ENCODE measurements around the gene PANX2.
"Not testable (repeated sequence)": the region's sequence is repeated elsewhere in the genome, so short reads cannot be mapped to it uniquely, and the experiment has no call there.

PANX2 gene

GRCh38 chr22:50170453-50171318, at the start of gene PANX2:
TSS of gene PANX2 (plus strand) at chr22:50170731. CDS start at chr22:50170731, 0 bp downstream.
- DNase-seq = no peak

GRCh38 chr22:50121202-50121740, 49.3 kb upstream of the PANX2 start:
- DNase-seq = no peak

- DNase-seq = no peak
Observed at GRCh38 chr22:50123119-50123518, 47.4 kb upstream of the PANX2 start.

GRCh38 chr22:50125029-50125428, 45.5 kb upstream of the PANX2 start:
- no peak for DNase-seq

GRCh38 chr22:50129121-50129736, 41.3 kb upstream of the PANX2 start:
- no peak for DNase-seq

GRCh38 chr22:50131894-50132293, 38.6 kb upstream of the PANX2 start:
- DNase-seq = no peak

GRCh38 chr22:50134481-50134880, 36.0 kb upstream of the PANX2 start:
- no peak for DNase-seq

GRCh38 chr22:50136581-50137015, 33.9 kb upstream of the PANX2 start:
- no peak for DNase-seq

- not testable (repeated sequence) for DNase-seq
Observed at GRCh38 chr22:50137277-50137676, 33.3 kb upstream of the PANX2 start.

- no peak for DNase-seq
Observed at GRCh38 chr22:50138041-50138440, 32.5 kb upstream of the PANX2 start.

- no peak for DNase-seq
Observed at GRCh38 chr22:50138988-50139387, 31.5 kb upstream of the PANX2 start.

- DNase-seq = no peak
Observed at GRCh38 chr22:50139843-50140415, 30.6 kb upstream of the PANX2 start.

- no peak for DNase-seq
Observed at GRCh38 chr22:50140615-50141014, 29.9 kb upstream of the PANX2 start.

- no peak for DNase-seq
Observed at GRCh38 chr22:50141462-50141861, 29.1 kb upstream of the PANX2 start.

- no peak for DNase-seq
Observed at GRCh38 chr22:50141891-50142363, 28.6 kb upstream of the PANX2 start.

GRCh38 chr22:50143096-50143495, 27.4 kb upstream of the PANX2 start:
- no peak for DNase-seq

- DNase-seq = no peak
Observed at GRCh38 chr22:50144005-50144614, 26.4 kb upstream of the PANX2 start.

- DNase-seq = no peak
Observed at GRCh38 chr22:50145721-50146438, 24.7 kb upstream of the PANX2 start.

GRCh38 chr22:50146439-50147238, 23.9 kb upstream of the PANX2 start:
- DNase-seq = no peak

GRCh38 chr22:50147258-50148165, 23.0 kb upstream of the PANX2 start:
- DNase-seq = not testable (repeated sequence)

- DNase-seq = no peak
Observed at GRCh38 chr22:50148166-50148500, 22.4 kb upstream of the PANX2 start.

All from CD4-positive, alpha-beta T cell treated with Interferon gamma for 1 hour (primary cell).